ENCODE data around the gene SLC25A51.

SLC25A51 gene, protein sequence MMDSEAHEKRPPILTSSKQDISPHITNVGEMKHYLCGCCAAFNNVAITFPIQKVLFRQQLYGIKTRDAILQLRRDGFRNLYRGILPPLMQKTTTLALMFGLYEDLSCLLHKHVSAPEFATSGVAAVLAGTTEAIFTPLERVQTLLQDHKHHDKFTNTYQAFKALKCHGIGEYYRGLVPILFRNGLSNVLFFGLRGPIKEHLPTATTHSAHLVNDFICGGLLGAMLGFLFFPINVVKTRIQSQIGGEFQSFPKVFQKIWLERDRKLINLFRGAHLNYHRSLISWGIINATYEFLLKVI

DNA sequence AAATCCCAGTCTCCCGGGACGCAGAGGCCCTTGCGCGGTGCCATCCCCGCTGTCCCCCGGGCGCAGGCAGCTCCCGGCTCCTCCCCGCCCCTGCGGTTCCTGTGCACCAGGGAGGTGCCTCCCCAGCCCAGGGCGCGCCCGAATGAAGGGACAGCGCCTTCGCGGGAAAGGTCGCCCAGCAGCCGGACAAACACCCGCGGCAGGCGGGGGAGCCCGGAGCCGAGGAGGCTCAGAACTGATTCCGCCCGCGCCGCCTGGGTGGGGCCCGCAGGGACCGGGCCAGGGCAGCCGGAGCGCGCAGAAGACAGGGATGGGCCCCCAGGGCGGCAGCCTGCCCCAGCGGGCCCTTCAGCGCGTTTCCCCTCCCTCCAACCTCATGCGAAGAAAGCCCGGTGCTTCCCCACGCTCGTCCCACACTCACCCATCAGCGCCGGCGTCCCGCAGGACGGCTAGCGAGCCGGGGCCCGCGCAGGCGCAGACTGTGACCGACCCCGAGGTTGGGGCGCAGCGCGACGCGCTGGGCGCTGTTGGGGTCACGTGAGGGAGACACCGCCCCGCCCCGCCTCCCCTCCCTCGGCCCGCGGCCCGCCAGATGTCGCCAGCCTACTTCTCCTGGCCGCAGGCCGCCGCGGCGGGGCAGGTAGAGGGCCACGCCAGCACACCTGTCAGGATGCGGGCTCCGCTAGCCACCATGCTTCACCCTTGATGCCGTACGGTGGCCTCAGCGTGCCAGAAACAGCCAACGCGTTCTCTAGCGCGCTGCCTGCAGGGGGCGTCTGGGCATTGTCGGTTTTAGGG lies at the start of gene SLC25A51:
SLC25A51 (minus strand) TSS at position 481 of the 798 bp plus-strand sequence. CDS start 15,577 bp downstream, outside the sequence.
- DNase-seq, result peak; percentile 91 to 99

DNA sequence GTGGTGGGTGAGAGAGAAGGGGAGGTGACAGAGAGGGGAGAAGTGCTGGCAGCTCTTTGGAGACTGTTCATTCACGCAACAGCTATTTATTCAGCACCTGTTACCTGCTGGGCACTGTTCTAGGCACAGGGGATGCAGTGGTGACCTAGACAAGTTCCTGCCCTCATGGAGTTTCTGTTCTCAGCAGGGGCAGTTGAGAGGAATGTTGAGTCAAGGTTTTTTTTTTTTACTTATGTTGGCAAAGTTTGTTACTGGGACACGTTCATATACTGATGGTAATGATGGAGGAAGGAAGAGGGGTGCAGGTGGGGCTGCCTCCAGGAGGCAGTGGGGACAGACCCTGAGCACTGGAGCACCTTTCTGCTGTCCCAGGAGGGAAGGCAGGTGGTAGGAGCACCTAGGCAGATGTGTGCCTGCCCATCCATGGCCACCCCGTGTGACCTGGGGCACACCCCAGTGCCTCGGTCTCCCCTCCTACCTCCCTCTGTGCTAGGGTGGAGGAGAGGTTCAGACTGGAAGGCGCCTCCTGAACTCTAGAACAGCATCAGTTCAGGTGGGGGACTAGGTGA lies 49.4 kb upstream of the SLC25A51 start:
- no peak for DNase-seq

DNA sequence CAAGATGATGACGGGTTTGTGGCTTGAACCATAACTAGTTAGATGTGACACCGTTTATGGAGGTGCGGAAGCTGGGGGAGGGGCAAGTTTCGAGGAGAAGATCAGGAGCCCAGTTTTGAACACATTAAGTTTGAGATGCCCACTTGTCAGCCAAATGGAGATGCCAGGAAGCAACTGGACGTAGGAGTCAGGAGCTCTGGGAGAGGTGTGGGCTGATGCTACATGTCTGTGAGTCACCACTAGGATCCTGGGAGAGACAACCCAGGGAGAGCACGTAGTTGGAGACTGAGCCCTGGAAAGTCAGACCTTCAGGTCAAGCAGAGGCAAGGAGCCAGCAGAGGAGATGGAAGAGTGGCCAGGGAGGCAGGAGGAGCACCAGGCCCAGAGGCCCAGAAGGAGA lies 48.8 kb upstream of the SLC25A51 start:
- DNase-seq, result no peak

DNA sequence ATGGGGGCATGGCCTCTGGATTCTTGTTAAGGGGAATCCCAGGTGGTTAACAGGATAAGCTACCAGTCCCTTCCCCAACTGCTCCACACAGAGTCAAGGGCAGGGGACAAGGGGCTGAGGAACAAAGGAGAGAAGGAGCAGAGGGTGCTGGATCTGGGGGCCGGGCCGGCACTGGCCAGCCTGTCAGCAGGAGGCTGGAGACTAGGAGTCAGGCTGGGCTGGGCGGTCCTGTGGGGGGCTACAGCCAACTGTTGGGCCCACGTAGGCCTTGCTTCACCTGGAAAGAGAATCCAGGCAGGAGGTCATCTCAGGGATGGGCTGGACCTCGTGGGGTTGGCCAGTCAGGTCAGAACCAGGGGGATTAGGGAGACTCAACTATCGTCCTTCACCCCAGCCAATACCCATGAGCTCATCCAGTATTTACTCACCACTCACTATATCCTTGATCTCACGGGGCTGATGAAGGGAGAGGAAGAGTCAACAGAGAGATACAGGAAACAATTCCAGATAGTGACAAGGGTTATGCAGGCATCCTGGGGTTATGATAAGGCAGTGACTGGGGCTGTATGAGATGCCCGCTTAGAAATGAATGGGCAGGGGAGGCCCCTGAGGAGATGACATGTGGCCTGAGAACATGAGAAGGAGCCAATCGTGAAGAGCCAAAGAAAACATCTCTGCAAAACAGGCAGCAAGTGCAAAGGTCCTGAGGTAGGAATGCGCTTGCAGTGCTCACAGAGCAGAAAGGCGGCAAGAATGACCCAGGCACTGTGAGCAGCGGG lies 47.9 kb upstream of the SLC25A51 start:
- no peak for DNase-seq

DNA sequence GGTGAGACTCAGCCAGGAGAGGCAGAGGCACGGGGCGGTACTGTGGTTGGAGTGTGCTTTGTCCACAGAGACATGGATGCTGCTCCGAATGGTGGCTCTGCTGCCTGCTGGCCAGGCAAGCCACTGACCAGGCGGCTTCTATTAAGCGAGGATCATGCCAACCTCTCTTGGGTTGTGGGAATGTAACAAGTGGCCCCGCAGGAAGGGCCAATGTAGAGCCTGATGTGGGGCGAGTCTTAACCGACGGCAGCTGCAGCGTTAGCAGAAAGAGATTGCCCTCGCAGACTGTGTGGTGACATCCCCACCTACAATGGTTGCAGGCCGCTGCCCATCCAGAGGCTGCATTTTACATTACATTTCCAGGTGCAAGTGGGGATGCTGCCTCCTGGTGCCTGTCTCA lies 46.6 kb upstream of the SLC25A51 start:
- no peak for DNase-seq

DNA sequence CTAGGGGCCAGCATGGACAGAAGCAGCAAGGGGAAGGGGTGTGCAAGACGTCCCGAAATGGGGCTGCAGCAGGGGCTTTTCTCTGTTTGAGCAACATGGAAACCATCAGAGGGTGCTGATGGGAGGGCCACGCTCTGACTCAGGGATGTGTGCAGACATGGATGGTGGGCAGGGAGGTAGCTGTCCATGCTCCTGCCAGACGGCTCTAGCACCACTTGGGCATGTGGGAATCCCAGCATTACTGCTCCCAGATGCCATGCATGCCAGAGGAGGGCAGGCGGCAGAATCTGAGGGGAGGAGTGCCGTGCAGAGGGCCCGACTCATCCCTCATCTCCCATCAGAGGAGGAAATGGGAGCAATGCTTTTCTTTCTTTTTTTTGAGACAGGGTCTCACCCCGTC lies 45.6 kb upstream of the SLC25A51 start:
- DNase-seq, result no peak

DNA sequence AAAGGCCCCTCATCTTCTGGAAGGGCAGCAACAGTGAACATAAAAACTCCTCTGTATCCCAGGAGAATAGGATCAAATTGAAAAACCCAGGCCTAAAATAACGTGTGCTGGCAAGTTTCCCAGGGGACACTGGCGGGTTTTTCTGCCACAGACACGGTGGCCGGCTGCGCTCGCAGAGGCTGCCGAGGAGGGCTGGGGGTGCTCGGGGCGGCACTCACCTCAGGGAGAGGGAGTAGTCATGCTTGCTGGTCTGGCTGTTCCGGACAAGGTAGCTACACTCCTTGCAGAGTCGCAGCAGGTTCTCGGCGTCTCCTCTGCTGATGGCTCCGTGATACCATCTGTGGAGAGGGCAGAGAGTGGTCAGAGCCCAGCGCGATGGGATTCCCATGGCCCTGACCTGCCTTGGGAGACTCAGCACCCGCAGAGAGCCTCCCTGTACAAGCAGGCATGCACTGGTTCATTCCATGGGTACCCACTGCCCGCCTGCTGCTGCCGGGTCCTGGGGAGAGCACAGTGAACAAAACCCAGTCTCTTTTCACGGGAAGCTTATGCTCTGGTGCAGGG lies 44.6 kb upstream of the SLC25A51 start:
- DNase-seq, result no peak

DNA sequence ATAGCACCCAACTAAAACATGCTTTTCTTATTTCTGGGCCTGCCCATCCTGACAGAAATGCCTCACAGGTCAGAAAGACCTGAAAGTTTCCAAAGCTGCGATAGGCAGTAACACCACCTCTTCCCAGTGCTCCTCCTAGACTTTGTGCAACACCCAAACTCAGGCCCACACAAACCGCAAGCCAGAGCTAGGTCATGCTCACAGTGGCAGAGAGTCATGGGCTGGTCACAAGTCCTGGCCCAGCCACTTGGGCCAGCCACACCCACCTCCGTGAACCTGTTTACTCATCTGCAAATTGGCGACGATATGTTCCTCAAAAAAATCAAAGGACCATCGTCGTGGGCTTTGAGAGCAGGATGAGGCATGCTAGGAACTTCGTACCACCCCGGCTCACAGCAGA lies 44.0 kb upstream of the SLC25A51 start:
- no peak for DNase-seq

DNA sequence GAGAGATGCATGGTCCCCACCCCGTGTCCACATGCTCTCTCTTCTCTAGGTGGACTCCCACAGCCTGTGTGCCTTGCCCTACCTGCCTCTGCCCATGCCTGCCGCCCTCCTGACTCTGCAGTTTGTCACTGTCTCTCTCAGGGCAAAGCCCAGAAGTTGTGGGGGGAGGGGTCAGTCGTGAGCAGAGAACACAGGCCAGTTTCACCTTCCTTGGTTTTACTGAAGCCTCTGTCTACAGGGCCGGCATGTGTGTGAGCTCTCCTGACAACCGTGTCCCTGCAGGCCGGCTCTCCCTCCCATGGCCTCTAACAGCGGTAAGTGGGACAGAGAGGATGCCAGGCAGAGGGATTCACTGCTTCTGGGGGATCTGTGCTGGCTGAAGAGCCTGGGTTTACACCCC lies 43.5 kb upstream of the SLC25A51 start:
- no peak for DNase-seq

DNA sequence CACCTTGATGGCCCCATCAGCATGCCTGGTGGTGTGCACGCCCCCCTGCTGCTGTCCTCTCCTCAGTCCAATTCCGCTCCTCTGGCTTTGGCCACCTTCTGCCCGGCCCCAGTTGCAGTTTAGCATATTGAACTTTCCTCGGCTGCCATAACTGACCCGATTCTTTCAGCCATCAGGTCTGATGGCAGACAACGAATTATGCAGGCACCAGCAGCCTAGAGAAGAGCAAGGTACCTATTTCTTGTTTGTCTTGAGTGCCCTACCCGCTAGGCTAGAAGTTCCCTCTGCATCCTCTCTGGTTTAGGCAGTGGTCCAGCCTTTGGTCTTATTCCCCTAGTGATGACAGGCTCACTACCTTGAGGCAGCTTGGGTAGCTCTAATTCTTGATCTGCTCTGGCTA lies 43.0 kb upstream of the SLC25A51 start:
- DNase-seq, result no peak

DNA sequence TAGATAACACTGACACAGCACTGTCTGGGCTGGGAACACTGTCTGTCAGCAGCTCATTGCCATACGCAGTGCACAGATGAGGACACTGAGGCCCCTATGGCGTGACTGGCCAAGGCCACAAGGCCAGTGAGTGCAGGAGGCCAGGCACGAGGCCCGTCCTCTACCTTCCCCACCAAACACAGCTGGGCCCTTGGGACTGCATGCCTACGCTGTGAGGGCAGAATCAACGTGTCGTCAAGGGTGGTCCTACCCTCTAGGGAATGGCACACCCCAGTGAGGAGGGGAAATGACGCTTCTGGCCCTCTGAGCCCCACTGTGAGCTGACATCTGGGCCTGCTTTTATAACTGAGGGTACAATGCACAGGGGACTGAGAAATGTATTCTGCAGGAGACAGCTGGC lies 42.1 kb upstream of the SLC25A51 start:
- DNase-seq, result no peak

DNA sequence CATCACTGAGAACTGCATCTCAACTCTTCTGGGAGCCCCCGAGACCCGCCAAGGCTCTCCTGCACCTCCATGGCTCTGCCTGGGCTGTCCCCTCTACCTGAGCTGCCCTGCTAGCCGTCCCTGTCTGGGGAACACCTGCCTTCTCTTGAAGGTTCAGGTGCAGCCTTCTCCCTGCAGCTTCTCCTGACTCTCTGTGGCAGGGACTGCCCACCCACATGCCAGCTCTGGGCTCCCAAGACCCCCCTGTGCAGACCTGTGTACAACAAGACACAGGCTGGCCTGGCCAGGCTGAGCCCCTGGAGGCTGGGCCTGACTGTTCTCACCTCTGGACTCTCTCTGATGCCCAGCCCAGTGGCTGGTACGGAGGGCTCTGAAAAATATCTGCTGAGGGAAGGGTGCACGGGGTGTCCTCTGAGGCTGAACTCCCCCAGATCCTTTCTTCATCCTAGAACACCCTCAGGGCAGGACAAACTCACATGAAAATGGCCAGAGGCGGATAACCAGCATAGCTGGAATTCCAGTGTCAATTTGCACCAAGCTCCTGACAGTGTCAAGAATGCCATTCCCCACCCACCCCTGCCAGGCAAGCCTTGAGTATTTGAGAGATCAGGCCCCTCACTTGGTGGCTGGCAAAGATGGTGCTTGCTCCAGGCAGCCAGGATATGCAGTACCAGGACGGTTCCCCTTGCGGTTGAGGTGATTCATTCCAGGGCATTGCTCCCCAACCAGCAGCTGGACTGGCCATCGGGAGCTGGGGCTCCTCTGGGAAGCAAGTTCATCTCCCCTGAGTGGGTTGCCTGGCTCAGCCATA lies 40.9 kb upstream of the SLC25A51 start:
- DNase-seq, result no peak

DNA sequence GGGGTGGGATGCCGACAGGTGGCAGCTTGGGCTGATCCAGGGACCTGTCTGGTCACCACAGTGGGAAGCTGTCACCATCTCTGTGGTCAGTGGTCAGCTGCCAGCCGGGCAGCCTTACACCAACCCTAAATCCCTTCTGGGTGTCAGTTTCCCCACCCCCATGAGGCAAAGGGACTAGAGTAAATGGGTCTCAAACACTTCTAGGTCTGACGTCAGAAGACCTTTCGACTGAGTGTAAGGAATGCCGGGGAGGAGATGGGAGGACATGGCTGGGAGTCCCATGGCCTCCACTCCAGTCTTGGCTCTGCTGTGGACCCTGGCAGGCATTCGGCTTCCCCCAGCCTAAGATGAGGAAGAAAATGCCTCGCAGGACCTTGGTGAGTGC lies 40.3 kb upstream of the SLC25A51 start:
- DNase-seq, result no peak

DNA sequence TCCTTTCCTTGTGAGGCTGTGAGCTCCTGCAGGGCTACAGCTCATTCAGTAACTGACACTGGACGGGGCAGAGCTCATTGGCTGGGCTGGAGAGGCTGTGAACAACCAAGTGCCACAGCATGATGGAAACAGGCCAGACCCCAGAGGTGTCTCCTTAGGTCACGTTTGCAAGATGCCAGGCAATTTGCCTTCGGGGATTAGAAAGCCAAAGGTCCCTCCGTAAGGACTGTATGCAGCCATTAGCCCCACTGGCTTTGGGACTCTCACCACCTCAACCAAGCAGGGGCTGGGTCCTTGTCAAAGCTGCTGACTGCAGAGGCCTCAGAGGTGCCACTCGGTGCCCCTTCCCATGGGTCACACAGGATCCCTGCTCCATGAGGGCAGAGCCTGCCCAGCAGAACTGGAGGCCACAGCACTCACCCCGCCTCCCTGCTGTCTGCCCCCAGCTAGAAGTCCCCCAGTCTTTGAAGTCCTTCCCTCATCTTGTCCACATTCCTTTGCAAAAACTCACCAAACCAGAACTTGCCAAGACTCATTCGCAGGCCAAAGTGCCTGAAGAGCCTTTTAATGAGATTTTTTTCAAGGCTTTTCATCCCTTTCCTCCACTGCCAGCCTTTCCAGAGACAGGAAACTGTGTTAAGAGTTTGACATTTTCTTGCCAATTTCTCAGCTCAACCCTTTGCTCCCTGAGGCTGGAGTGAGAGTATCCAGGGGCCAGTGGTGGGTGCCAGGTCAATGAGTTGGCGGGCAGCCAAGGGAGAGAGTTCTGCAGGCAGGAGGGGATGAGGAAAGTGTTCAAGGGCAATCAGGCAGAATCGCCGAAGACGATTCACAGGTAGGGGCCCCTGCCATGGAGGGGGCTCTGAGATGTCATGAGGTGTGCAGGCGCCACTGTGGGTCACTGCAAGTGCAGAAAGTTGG lies 39.7 kb upstream of the SLC25A51 start:
- no peak for DNase-seq

DNA sequence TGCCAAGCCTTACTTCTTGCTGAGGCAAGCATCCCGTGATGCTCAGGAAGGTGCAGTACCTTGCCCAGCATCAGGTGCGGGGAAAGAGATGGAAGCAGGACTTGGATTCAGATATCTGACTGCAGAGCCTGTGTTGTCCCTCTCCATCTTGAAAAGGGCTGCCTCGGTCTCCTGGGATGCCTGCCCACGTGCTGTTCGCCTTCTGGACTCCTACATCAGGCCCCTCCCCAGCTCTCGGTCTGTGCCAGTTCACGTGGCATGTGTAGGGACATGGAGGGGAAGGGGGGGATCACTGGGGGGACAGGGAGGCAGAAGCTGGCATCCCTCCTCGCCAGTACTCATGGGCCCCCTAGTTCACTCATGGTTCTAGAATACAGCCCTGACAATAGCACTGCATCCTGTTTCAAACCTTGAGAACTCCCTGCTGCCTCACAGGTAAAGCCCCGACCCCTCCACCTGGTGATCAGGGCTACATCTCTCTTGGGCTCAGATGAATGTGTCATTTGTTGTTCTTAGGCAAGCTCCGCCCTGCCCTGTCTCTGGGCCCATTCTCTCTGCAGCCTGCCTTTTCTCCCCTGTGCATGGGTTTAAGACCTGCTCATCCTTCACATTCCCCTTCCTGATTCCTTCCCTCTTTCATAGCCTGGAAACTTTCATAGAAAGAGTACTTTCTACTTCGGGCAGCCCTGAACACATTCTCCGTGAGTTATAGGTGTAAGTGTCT lies 38.9 kb upstream of the SLC25A51 start:
- DNase-seq, result no peak

DNA sequence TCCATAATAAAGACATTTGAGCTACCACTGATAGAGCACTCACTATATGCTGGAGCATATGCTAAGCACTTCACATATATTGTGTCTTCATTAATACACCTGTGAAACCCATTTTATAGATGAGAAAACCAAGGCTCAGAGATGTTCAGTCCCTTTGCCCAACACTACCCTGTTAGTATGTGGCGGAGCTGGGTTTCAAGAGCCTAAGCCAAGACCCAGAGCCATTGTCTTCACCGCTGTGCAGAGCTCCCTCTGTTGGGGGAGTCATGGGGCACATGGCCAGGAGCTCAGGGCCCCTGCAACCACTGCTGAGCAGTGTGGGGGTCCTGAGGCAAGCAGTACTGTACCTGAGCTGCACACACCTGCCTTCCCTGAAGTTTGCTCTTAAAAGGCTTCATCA lies 37.3 kb upstream of the SLC25A51 start:
- DNase-seq, result no peak

DNA sequence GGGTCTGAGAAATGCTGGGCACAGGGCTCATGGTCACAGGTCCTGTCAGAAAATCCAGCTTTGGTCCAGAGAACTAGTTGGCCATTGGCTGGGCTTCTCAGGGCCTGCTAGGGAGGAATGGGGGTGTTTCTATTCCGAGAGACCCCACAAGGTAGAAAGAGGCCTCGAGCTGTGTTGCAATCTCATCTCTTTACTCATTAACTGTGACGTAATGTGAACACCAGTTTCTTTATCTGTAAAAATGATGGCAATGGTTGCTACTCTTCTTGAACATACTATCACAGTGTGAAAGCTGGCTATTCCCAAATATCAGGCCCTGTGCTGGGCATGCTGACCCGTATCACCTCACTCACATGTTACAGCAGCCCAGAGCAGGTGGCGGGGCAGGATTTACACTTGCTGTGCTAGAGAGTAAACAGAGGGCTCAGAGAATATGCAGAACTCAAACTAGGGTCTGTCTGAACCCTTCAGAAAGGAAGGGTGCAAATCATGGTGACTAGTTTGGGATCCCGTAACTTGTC lies 35.7 kb upstream of the SLC25A51 start:
- no peak for DNase-seq

DNA sequence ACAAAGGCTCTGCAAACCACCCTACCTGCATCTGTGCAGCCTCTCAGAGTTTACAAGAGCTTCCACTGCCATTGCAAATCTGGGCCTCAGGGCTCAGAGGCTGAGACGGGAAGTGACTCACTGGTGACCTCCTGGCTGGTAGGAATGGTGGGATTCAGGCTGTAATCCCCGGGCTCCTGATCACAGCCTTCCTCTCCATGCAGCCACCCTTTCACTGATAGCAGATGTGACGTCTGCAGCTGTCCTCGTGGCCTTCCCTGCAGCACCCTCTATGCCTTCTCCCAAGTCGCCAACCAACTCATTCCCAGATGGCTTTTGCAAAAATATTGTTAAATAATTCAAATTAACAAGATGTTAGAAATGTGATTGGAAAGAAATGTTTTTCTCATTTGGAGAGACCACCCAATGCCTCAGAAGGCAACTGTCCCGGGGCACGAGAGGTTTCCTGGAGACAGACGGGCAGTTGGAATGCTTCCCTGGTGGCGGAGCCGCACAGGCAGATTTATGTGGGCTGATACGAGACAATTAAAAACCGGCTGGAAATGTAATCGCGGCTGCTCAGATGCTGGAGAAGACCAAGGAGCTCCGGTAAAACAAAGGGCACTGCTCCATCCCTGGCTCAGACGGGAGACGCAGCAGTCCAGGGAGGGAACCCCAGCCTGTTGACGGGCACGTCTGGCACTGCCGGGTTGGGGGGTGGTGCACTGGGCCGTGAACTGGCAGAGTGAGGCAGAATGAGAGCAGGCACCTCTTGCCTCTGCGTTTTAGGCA lies 34.4 kb upstream of the SLC25A51 start:
- no peak for DNase-seq

DNA sequence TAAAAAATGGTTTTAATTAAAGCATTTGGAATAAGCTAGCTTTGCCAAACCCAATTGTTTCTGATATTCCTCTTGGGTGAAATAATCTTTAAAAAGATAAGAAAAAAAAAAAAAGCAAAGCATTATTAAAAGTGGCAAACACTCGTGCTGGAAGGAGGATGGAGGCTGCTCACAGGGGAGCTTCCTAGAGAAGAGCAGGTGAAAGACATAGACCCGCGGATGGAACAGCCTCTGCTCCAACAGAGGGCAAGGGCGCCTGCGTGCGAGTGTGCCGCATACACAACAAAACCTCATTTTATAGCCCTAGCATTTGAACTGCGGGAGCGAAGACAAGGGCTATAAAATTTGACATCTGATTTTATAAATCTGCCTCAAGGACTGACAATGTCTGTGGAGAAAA lies 33.4 kb upstream of the SLC25A51 start:
- no peak for DNase-seq

Data from NCI-H1930 (cell line).